ENCODE data around the gene CSTPP1. TPM values are rescaled to one million over a fixed set of nuclear protein-coding genes. Genes with fewer than 3 reads are reported as not detected.

CSTPP1 gene
- total RNA-seq, 3 donors from 2014 or later: 31.9 to 41.1 (median 32.8) TPM

DNA sequence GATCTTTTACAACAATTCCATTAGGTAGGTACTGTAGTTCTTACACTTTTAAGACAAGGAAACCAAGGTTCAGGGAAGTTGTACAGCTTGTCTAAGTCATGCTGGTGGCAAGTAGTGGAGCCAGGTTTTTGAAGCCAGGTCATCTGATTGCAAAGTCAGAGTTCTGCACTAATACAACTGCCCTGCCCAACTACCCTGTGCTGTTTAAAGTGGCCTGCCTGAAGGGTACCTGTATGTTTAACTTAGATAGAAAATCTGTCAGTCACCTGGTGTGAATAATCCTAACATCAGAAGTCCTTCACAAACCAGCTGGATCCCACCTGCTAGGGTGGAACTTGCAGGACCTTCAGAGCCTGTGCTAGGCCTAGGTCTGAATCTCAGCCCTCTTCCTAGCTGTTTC is 195.9 kb downstream of the CSTPP1 start:
- intact Hi-C loops (cut with DNase I, micrococcal nuclease): no loop called here
- ATAC-seq (peak; percentile 69), DNase-seq (no peak)
- H3K4me3 ChIP-seq: no peak overlapping the region
- no peaks in the 10 kb centered on the region for H3K4me1 ChIP-seq (ENCODE audit: low read depth)
- TF ChIP-seq, protein P1, sequence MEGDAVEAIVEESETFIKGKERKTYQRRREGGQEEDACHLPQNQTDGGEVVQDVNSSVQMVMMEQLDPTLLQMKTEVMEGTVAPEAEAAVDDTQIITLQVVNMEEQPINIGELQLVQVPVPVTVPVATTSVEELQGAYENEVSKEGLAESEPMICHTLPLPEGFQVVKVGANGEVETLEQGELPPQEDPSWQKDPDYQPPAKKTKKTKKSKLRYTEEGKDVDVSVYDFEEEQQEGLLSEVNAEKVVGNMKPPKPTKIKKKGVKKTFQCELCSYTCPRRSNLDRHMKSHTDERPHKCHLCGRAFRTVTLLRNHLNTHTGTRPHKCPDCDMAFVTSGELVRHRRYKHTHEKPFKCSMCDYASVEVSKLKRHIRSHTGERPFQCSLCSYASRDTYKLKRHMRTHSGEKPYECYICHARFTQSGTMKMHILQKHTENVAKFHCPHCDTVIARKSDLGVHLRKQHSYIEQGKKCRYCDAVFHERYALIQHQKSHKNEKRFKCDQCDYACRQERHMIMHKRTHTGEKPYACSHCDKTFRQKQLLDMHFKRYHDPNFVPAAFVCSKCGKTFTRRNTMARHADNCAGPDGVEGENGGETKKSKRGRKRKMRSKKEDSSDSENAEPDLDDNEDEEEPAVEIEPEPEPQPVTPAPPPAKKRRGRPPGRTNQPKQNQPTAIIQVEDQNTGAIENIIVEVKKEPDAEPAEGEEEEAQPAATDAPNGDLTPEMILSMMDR (IDR thresholded peaks at IDR 0.05): no peak
- H3K9me3 ChIP-seq: no peaks in the 10 kb centered on the region
- H3K36me3 ChIP-seq (ENCODE audit: low read depth): no peaks in the 10 kb centered on the region

DNA sequence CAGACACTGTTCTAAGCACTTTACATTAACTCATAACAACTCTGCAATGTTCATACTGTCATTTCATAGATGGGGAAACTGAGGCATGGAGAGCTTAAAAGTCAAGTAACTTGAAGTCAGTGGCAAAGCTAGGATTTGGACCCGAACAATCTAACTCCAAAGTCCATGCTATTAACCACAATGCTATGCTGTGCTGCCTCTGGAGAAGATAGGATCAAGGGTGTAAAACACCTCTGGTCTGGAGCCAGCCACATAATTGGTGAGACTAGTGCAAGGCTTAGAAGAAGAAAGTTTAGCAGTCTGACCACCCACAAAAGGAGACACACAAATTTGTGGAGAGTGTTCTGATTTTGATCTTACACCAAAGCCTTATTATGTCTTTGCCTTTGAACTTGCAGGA is 196.4 kb downstream of the CSTPP1 start:
- no peaks in the 10 kb centered on the region for H3K36me3 ChIP-seq (ENCODE audit: low read depth)
- ATAC-seq: peak; percentile 36
- H3K4me3 ChIP-seq: no peak overlapping the region
- no peaks in the 10 kb centered on the region for H3K9me3 ChIP-seq
- TF ChIP-seq, protein P1 (IDR thresholded peaks at IDR 0.05): no peak
- intact Hi-C loops (cut with DNase I, micrococcal nuclease): no loop called here
- DNase-seq: no peak
- H3K4me1 ChIP-seq (ENCODE audit: low read depth): no peaks in the 10 kb centered on the region

DNA sequence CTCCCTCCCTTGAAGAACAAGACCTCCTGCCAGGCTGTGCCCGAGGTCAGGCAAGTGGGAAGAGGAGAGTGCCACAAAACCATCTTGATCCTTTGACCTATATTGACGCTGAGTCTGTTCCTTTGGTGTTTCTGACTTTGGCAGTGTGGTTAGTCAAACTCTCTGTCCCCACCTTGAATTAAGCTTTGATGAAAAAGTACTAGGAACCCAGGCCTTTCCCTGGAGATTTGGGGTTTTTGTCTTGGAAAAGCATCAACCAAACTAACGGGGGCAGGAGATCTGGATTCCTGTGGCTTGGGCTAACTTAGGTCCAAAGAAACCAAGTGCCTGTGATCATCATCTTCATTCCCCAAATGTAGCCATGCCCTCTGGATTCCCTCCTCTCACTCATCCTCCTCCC is 199.8 kb downstream of the CSTPP1 start:
- H3K36me3 ChIP-seq (ENCODE audit: low read depth): no peaks in the 10 kb centered on the region
- intact Hi-C loops (cut with DNase I, micrococcal nuclease): no loop called here
- no peak overlapping the region for H3K4me3 ChIP-seq
- TF ChIP-seq, protein P1 (IDR thresholded peaks at IDR 0.05): no peak
- H3K9me3 ChIP-seq: no peaks in the 10 kb centered on the region
- DNase-seq (no peak), ATAC-seq (no peak)
- no peaks in the 10 kb centered on the region for H3K4me1 ChIP-seq (ENCODE audit: low read depth)

DNA sequence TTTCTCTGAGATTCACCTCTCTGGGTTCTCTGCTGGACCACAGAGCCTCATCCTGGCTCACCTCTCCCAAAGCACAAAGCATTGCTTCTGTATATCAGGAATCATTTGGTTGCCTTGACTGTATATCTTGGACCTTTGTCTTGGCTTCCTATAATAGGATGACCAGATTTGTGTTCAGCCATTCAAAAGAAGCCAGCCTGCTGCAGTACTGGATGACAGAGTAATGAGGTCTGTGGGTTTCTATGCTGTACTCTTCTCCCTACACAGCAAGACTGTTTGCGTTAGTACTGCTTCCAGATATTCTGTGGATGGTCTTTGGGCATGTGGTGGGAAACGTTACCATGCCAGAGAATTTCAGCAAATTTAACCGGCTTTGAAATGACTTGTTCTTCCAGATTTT is 200.4 kb downstream of the CSTPP1 start:
- ATAC-seq: no peak
- H3K4me3 ChIP-seq: no peak overlapping the region
- TF ChIP-seq, protein P1 (IDR thresholded peaks at IDR 0.05): no peak
- H3K36me3 ChIP-seq (ENCODE audit: low read depth): no peaks in the 10 kb centered on the region
- DNase-seq: no peak
- intact Hi-C loops (cut with DNase I, micrococcal nuclease): no loop called here
- no peaks in the 10 kb centered on the region for H3K4me1 ChIP-seq (ENCODE audit: low read depth)
- no peaks in the 10 kb centered on the region for H3K9me3 ChIP-seq

DNA sequence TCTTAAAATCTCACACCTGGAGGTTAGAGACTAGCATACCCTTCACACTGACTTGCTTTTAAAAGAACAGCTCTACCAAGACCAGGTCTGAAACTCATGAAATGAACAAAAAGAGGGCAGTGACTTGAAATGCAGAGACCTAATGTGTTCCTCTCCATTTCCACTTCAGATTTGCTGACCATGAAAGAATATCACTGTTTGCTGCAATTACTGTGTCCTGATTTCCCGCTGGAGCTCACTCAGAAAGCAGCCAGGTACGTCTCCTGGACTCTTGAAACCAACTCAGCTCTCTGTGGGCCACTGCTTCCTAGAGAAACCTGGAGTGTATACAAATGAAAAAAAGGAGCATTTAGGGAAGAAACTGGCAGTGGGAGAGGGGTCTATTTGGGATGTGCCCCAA is 200.9 kb downstream of the CSTPP1 start:
- TF ChIP-seq, protein P1 (IDR thresholded peaks at IDR 0.05): no peak
- DNase-seq: no peak
- Histone ChIP-seq H3K36me3 (ENCODE audit: low read depth) (no peaks in the 10 kb centered on the region), H3K4me3 (no peak overlapping the region), H3K4me1 (ENCODE audit: low read depth) (no peaks in the 10 kb centered on the region), H3K9me3 (no peaks in the 10 kb centered on the region)
- no peak for ATAC-seq
- intact Hi-C loops (cut with DNase I, micrococcal nuclease): no loop called here

DNA sequence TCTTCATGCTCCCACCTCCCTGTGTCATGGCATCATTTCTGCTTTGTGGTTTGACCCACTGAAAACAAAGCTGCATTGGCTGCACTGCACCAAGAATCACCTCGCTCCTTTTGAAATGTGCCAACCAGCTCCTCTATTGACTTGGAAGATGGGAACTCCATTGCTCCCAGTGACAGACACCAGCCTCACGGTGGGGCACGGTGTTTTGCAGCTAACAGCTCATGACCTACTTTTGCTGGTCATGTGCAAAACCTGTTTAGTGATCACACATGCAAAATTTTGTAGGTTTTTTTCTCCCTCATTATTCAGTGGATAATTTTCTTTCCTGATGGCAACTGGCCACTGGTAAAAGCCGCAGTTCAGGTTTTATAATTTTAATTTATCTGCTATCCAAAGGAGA is 203.3 kb downstream of the CSTPP1 start:
- DNase-seq: no peak
- intact Hi-C loops (cut with DNase I, micrococcal nuclease): no loop called here
- TF ChIP-seq, protein P1 (IDR thresholded peaks at IDR 0.05): no peak
- Histone ChIP-seq H3K4me3 (no peak overlapping the region), H3K4me1 (ENCODE audit: low read depth) (no peaks in the 10 kb centered on the region), H3K36me3 (ENCODE audit: low read depth) (no peaks in the 10 kb centered on the region), H3K9me3 (no peaks in the 10 kb centered on the region)
- no peak for ATAC-seq
